K562 (cell line): ENCODE measurements around the gene LCN1. TPM values are rescaled to one million over a fixed set of nuclear protein-coding genes. Genes with fewer than 3 reads are reported as not detected.

ENCODE experiments used
- ATF3 ChIP-seq, 2 experiments: fragments of 450-650 bp in 1 of 2; sonication (generic) in 1 of 2; formaldehyde crosslinking in 1 of 2; IDR thresholded peaks in 1 of 2; conservative IDR thresholded peaks in 1 of 2; 2 replicates each; pipeline versions ENCODE4 v1.6.1 to v1.8.1; 2016 to 2023; ENCODE audit warnings: mild to moderate bottlenecking in 2 of 2, moderate library complexity in 2 of 2, inconsistent platforms in 1 of 2, missing genetic modification reagents in 1 of 2
- BRD9 ChIP-seq: fragments of 450-650 bp; IDR thresholded peaks from 2 replicates; pipeline ENCODE4 v1.6.1; 2018; ENCODE audit warnings: low read depth; ENCODE audit not compliant: partially characterized antibody
- CHD2 ChIP-seq: IDR thresholded peaks from 2 replicates; pipeline ENCODE4 v1.6.1; 2011; ENCODE audit warnings: low read depth, low read length
- ELF1 ChIP-seq: fragments of 200-800 bp; sonication (Bioruptor generic); IDR thresholded peaks from 2 replicates; pipeline ENCODE4 v1.6.1; 2016; ENCODE audit warnings: missing genetic modification characterization, missing compliant biosample characterization
- EWSR1 ChIP-seq: fragments of 450-650 bp; IDR thresholded peaks from 2 replicates; pipeline ENCODE4 v1.6.1; 2018; ENCODE audit warnings: borderline replicate concordance, mild to moderate bottlenecking, low read depth, moderate library complexity; ENCODE audit not compliant: partially characterized antibody
- EZH2 ChIP-seq: IDR thresholded peaks from 2 replicates; pipeline ENCODE4 v1.6.1; 2012; ENCODE audit warnings: low read depth, mild to moderate bottlenecking, inconsistent platforms, low read length, borderline replicate concordance
- GABPB2 ChIP-seq: fragments of 250-450 bp; sonication (Bioruptor Pico); conservative IDR thresholded peaks from 2 replicates; pipeline ENCODE4 v1.5.1; 2021; ENCODE audit warnings: mild to moderate bottlenecking
- GTF2F1 ChIP-seq: IDR thresholded peaks from 2 replicates; pipeline ENCODE4 v1.6.1; 2011; ENCODE audit warnings: low read depth, low read length, improper control_type of control experiment
- MEF2A ChIP-seq: IDR thresholded peaks from 2 replicates; pipeline ENCODE4 v1.6.1; 2011; ENCODE audit warnings: low read depth, mild to moderate bottlenecking, low read length, moderate library complexity; ENCODE audit not compliant: control insufficient read depth
- PHF8 ChIP-seq: fragments of 200-600 bp; sonication (generic); IDR thresholded peaks from 2 replicates; pipeline ENCODE4 v1.6.1; 2012; ENCODE audit warnings: mixed run types, mild to moderate bottlenecking, inconsistent platforms, low read length, moderate library complexity, borderline replicate concordance
- PRMT5 ChIP-seq: sonication (generic); formaldehyde crosslinking; IDR thresholded peaks from 2 replicates; pipeline ENCODE4 v1.5.0; 2020; ENCODE audit warnings: missing genetic modification reagents
- RBFOX2 ChIP-seq: fragments of 200-400 bp; formaldehyde crosslinking; IDR thresholded peaks from 2 replicates; pipeline ENCODE4 v1.6.1; 2017; ENCODE audit warnings: low read depth, mild to moderate bottlenecking, low read length, moderate library complexity
- RHOXF2B ChIP-seq: fragments of 250-450 bp; sonication (Bioruptor Pico); conservative IDR thresholded peaks from 2 replicates; pipeline ENCODE4 v1.5.1; 2021
- SUPT5H ChIP-seq: fragments of 450-650 bp; IDR thresholded peaks from 2 replicates; pipeline ENCODE4 v1.6.1; 2016
- TCF15 ChIP-seq: fragments of 250-450 bp; sonication (Bioruptor Pico); IDR thresholded peaks from 2 replicates; pipeline ENCODE4 v1.8.0; 2022; ENCODE audit warnings: moderate library complexity, mild to moderate bottlenecking, inconsistent platforms
- ZFP36 ChIP-seq: fragments of 150-350 bp; IDR thresholded peaks from 2 replicates; pipeline ENCODE4 v1.6.1; 2018; ENCODE audit warnings: low read length, low read depth; ENCODE audit not compliant: partially characterized antibody
- ZKSCAN3 ChIP-seq: fragments of 250-450 bp; sonication (Bioruptor Pico); IDR thresholded peaks from 2 replicates; pipeline ENCODE4 v1.4.0; 2020
- ZNF280A ChIP-seq: fragments of 450-650 bp; IDR thresholded peaks from 2 replicates; pipeline ENCODE4 v1.6.1; 2018; ENCODE audit warnings: mild to moderate bottlenecking, low read depth; ENCODE audit not compliant: partially characterized antibody
- ZNF311 ChIP-seq: fragments of 250-450 bp; sonication (Bioruptor Pico); IDR thresholded peaks from 2 replicates; pipeline ENCODE4 v1.4.0; 2020; ENCODE audit warnings: mild to moderate bottlenecking, moderate library complexity
- ZNF609 ChIP-seq: sonication (generic); formaldehyde crosslinking; IDR thresholded peaks from 2 replicates; pipeline ENCODE4 v1.8.1; 2023; ENCODE audit warnings: missing genetic modification reagents, mild to moderate bottlenecking, borderline replicate concordance
- ZSCAN29 ChIP-seq: fragments of 450-650 bp; IDR thresholded peaks from 2 replicates; pipeline ENCODE4 v1.6.1; 2017
- polyA plus RNA-seq, 8 experiments: library from polyadenylated mRNA; depleted of rRNA in 4 of 8; stranded (reverse) in 5 of 8; unstranded in 3 of 8; fragments of >200 nt; fragmentation: Nextera tagmentation in 2 of 8; fragmentation: Illumina TruSeq in 1 of 8; extraction: Ambion mirVana in 2 of 8; extraction: Trizol in 1 of 8; gene quantifications; 2 replicates each; pipeline versions ENCODE4 v1.2.1 to v1.2.3, GENCODE V29; 2011 to 2014; ENCODE audit warnings: inconsistent platforms in 1 of 8, missing spikeins in 1 of 8
- total RNA-seq, 7 experiments: library from RNA; depleted of rRNA in 6 of 7; stranded (reverse); fragments of >200 nt in 6 of 7; fragmentation: Illumina TruSeq in 2 of 7; extraction: Trizol in 2 of 7; gene quantifications; 2 replicates each; pipeline versions ENCODE4 v1.2.1 to v1.2.3, GENCODE V29; 2011 to 2021; ENCODE audit warnings: low replicate concordance in 1 of 7

Gene LCN1
- total and polyA plus RNA-seq, 9 of the 15 experiments (the other 6 are each of a cell fraction or from before 2014, with no cell fraction given): not detected

GRCh38 chr9:135500525-135501260 is 20.5 kb upstream of the LCN1 start, which contains the start of gene MRPS2 (continued):
- TF ChIP-seq ZNF609 (CRISPR knock-in tag) (0 out of 2 replicates have a peak, but pooled peaks have one; percentile 48), ZNF280A (no peak), PHF8 (peak; percentile 71; the same call in 1 of the 2 replicates), PRMT5 (0 out of 2 replicates have a peak, but pooled peaks have one; percentile 14), ELF1 (tag) (no peak), ATF3 (IDR thresholded peaks at IDR 0.05) (no peak), ATF3 (CRISPR knock-in tag; conservative IDR thresholded peaks at IDR 0.05) (no peak), ZFP36 (no peak), GTF2F1 (no peak), GABPB2 (CRISPR knock-in tag) (no peak), ZSCAN29 (no peak), EZH2 (no peak), MEF2A (no peak), BRD9 (no peak), EWSR1 (no peak), RBFOX2 (peak; percentile 89), TCF15 (no peak), CHD2 (no peak), ZNF311 (CRISPR knock-in tag) (no peak), RHOXF2B (CRISPR knock-in tag) (no peak), SUPT5H (peak; percentile 92), ZKSCAN3 (no peak)
